Measurements from ENCODE around the gene LPP. TPM values are rescaled to one million over a fixed set of nuclear protein-coding genes. Genes with fewer than 3 reads are reported as not detected.
A peak's percentile ranks its signal among the peaks of the same experiment; 100 is the strongest.
"Not testable (repeated sequence)": the region's sequence is repeated elsewhere in the genome, so short reads cannot be mapped to it uniquely, and the experiment has no call there.

Gene LPP
- total RNA-seq, 4 donors from 2014 or later: 56.0 to 65.7 (median 58.1) TPM

DNA sequence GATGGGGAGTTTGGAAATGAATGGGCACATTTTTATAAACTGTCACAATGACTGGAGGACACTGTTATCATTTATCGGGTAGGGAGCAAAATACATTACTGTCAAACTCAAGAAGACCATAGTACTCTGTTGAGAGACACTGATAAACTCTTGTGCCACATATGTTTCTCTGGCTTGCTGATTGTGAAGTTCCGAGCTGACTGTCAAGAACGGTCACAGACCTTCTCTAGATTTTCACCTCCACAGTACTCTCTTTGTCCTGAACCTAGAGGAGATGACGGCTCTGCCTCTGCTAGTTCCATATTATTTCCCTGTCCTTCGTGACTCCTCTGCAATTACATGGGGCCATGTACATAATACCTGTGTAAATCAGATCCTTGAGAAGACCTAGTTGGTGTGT is 451.9 kb downstream of the LPP start:
- DNase-seq: no peak
- Histone ChIP-seq H3K27me3 (no peaks in the 10 kb centered on the region), H3K4me3 (no peak overlapping the region), H3K27ac (peak overlapping the region; percentile 66 to 84 (median 80)), H3K4me1 (peaks cover 24 to 34% of the 10 kb centered on the region in 2 donors), H3K36me3 (peaks cover 0 to 14% of the 10 kb centered on the region in 2 donors), H3K9me3 (no peaks in the 10 kb centered on the region)
- intact Hi-C loops (cut with DNase I; ENCODE audit: low total_unique reads): loop anchor here (5.0 kb wide), 1 partner anchor 81 kb away; no protein-coding TSS in a partner anchor
- ATAC-seq: peak; percentile 32 to 63
- in situ Hi-C loops (cut with MboI; ENCODE audit: low sequenced_read_pairs in 4 of 4): no loop called here
- TF ChIP-seq, protein P1, sequence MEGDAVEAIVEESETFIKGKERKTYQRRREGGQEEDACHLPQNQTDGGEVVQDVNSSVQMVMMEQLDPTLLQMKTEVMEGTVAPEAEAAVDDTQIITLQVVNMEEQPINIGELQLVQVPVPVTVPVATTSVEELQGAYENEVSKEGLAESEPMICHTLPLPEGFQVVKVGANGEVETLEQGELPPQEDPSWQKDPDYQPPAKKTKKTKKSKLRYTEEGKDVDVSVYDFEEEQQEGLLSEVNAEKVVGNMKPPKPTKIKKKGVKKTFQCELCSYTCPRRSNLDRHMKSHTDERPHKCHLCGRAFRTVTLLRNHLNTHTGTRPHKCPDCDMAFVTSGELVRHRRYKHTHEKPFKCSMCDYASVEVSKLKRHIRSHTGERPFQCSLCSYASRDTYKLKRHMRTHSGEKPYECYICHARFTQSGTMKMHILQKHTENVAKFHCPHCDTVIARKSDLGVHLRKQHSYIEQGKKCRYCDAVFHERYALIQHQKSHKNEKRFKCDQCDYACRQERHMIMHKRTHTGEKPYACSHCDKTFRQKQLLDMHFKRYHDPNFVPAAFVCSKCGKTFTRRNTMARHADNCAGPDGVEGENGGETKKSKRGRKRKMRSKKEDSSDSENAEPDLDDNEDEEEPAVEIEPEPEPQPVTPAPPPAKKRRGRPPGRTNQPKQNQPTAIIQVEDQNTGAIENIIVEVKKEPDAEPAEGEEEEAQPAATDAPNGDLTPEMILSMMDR (IDR thresholded peaks at IDR 0.05 in 4 of 5, conservative IDR thresholded peaks at IDR 0.05 in 1 of 5): no peak
- TF ChIP-seq POLR2A (IDR thresholded peaks at IDR 0.05): no peak

DNA sequence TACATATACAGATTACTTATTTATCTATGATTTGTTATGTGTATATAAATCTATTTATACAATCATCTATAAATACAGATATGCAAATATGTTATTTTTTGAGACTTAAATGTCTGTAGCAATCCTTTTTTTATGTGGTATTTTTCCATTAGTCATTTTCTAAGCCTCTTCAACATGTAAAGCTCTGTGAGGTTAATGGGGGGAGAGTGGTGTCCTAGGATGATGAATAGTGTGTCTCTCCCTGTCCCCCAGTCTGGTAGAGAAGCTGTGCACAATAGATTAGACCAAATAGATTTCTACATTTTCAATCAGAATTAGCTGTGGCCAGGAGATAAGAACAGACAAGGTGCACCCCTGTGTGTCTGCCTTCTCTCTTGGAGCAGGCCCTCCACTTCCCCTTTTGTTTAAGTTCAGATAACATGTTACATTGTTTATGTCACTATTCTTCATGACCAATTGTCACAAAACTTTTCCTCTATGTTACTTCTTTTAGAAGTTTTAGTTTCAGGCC is 453.9 kb downstream of the LPP start:
- Histone ChIP-seq H3K9me3 (no peaks in the 10 kb centered on the region), H3K36me3 (peaks cover 0 to 14% of the 10 kb centered on the region in 2 donors), H3K27me3 (no peaks in the 10 kb centered on the region), H3K4me3 (no peak overlapping the region), H3K4me1 (peaks cover 24 to 37% of the 10 kb centered on the region in 2 donors), H3K27ac (peak overlapping the region in 3 of 4 donors; percentile 2 to 84 (median 13))
- intact Hi-C loops (cut with DNase I; ENCODE audit: low total_unique reads): loop anchor here (5.0 kb wide), 1 partner anchor 79 kb away; no protein-coding TSS in a partner anchor
- TF ChIP-seq, protein P1 (IDR thresholded peaks at IDR 0.05 in 4 of 5, conservative IDR thresholded peaks at IDR 0.05 in 1 of 5): no peak
- no peak for TF ChIP-seq POLR2A (IDR thresholded peaks at IDR 0.05)
- ATAC-seq (no peak), DNase-seq (no peak)
- in situ Hi-C loops (cut with MboI; ENCODE audit: low sequenced_read_pairs in 4 of 4): no loop called here

DNA sequence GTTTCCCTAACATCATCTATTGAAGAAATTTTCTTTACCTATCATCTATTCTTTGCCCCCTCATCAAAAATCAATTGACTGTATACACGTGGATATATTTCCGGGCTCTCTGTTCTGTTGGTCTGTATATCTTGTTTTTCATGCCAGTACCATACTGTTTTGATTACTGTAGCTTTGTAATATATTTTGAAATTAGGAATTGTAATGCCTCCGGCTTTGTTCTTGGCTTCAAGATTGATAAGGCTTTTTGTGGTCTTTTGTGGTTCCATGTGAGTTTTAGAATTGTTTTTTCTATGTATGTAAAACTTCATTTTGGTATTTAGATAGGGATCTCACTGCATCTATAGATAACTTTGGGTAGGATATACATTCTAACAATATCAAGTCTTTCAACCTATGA is 454.4 kb downstream of the LPP start:
- Histone ChIP-seq H3K4me1 (peaks cover 24 to 34% of the 10 kb centered on the region in 2 donors), H3K4me3 (no peak overlapping the region), H3K9me3 (no peaks in the 10 kb centered on the region), H3K36me3 (peaks cover 0 to 14% of the 10 kb centered on the region in 2 donors), H3K27me3 (no peaks in the 10 kb centered on the region), H3K27ac (peak overlapping the region in 1 of 4 donors; percentile 2)
- no peak for TF ChIP-seq POLR2A (IDR thresholded peaks at IDR 0.05)
- TF ChIP-seq, protein P1 (IDR thresholded peaks at IDR 0.05 in 4 of 5, conservative IDR thresholded peaks at IDR 0.05 in 1 of 5): no peak
- ATAC-seq (no peak), DNase-seq (no peak)
- intact Hi-C loops (cut with DNase I; ENCODE audit: low total_unique reads): loop anchor here (5.0 kb wide), 1 partner anchor 79 kb away; no protein-coding TSS in a partner anchor
- in situ Hi-C loops (cut with MboI; ENCODE audit: low sequenced_read_pairs in 4 of 4): no loop called here

DNA sequence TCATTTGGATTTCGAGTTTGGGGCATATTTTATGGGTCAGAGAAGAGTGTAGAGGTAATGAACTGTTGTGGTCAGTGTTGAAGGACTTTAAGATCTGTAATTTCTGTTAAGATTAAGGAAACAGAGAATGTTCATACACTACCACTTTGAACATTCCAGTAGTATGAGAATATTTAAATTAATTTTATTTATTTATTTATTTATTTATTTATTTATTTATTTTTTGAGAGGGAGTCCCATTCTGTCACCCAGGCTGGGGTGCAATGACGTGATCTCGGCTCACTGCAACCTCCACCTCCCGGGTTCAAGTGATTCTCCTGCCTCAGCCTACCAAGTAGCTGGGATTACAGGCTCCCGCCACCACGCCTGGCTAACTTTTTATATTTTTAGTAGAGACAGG is 459.8 kb downstream of the LPP start:
- ATAC-seq; H3K27me3 ChIP-seq; H3K27ac ChIP-seq; in situ Hi-C loops (cut with MboI; ENCODE audit: low sequenced_read_pairs in 4 of 4); intact Hi-C loops (cut with DNase I; ENCODE audit: low total_unique reads); H3K4me3 ChIP-seq; DNase-seq; H3K9me3 ChIP-seq: not testable (repeated sequence)
- H3K36me3 ChIP-seq: peaks cover 0 to 12% of the 10 kb centered on the region in 2 donors
- peaks cover 3 to 15% of the 10 kb centered on the region in 2 donors for H3K4me1 ChIP-seq

DNA sequence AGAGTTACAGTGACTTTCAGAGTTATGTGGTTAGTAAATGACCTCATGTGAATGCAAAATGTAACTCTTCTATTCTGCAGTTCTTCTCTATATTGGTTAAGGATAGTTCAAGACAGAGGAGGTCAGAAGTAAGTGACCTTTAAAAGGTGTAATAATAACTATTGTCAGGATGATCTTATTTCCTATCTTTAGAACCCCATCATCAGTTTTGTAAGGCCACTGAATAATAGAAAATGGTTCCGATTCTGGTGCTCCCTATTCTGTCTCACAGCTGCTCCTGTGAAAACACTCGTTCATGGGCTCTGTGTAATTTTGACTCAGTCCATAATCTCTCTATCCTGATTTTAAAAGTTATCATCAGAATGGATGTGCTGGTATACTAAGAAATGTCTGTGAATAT is 463.3 kb downstream of the LPP start:
- no peak overlapping the region for H3K4me3 ChIP-seq
- H3K9me3 ChIP-seq: no peaks in the 10 kb centered on the region
- DNase-seq: no peak
- TF ChIP-seq POLR2A (IDR thresholded peaks at IDR 0.05): no peak
- TF ChIP-seq, protein P1 (IDR thresholded peaks at IDR 0.05 in 4 of 5, conservative IDR thresholded peaks at IDR 0.05 in 1 of 5): no peak
- ATAC-seq: no peak
- intact Hi-C loops (cut with DNase I; ENCODE audit: low total_unique reads): no loop called here
- no peaks in the 10 kb centered on the region for H3K36me3 ChIP-seq
- no peaks in the 10 kb centered on the region for H3K27me3 ChIP-seq
- peaks cover 3 to 15% of the 10 kb centered on the region in 2 donors for H3K4me1 ChIP-seq
- H3K27ac ChIP-seq: peak overlapping the region in 2 of 4 donors; percentile 1 to 3
- in situ Hi-C loops (cut with MboI; ENCODE audit: low sequenced_read_pairs in 4 of 4): no loop called here

All from gastrocnemius medialis (tissue), 4 donors.